Lung (tissue), 12 donors: ENCODE measurements around the gene ZNF700. TPM values are rescaled to one million over a fixed set of nuclear protein-coding genes. Genes with fewer than 3 reads are reported as not detected.
"Not testable (repeated sequence)": the region's sequence is repeated elsewhere in the genome, so short reads cannot be mapped to it uniquely, and the experiment has no call there.

ENCODE experiments used
- ATAC-seq: fragments of 200-7000 bp; cut with Tn5 transposase; one replicate; pipeline ENCODE4 v1.9.1; 2020; ENCODE audit warnings: moderate number of reproducible peaks; ENCODE audit not compliant: insufficient read depth, low FRiP score
- DNase-seq, 3 donors: peaks; one replicate each; pipeline ENCODE4 v3.0.0-alpha.2; 2013 to 2017
- H3K27ac ChIP-seq, 2 donors: one replicate each; pipeline ENCODE4 v1.5.1; 2013; ENCODE audit warnings: mild to moderate bottlenecking in 2 of 2, moderate library complexity in 2 of 2, control low read depth in 1 of 2, inconsistent platforms in 1 of 2, low read depth in 1 of 2, low read length in 1 of 2
- H3K27me3 ChIP-seq, 3 donors: one replicate each; pipeline ENCODE4 v1.5.1; 2013; ENCODE audit warnings: low read length in 2 of 3; ENCODE audit not compliant: control insufficient read depth in 3 of 3, insufficient read depth in 3 of 3
- H3K36me3 ChIP-seq, 4 donors: one replicate each; pipeline ENCODE4 v1.5.1; 2013; ENCODE audit warnings: low read length in 4 of 4, mild to moderate bottlenecking in 1 of 4, moderate library complexity in 1 of 4; ENCODE audit not compliant: control insufficient read depth in 4 of 4, insufficient read depth in 4 of 4
- H3K4me1 ChIP-seq, 5 donors: one replicate each; pipeline ENCODE4 v1.5.1; 2013; ENCODE audit warnings: low read length in 5 of 5, mild to moderate bottlenecking in 2 of 5, moderate library complexity in 1 of 5; ENCODE audit not compliant: control insufficient read depth in 5 of 5, insufficient read depth in 5 of 5
- H3K4me3 ChIP-seq: one replicate; pipeline ENCODE4 v1.5.1; 2013; ENCODE audit warnings: mild to moderate bottlenecking, control low read depth, moderate library complexity
- H3K9ac ChIP-seq, 2 donors: one replicate each; pipeline ENCODE4 v1.5.1; 2013; ENCODE audit warnings: low read length in 2 of 2, control low read depth in 1 of 2; ENCODE audit not compliant: insufficient read depth in 1 of 2
- H3K9me3 ChIP-seq, 4 donors: one replicate each; pipeline ENCODE4 v1.5.1; 2013; ENCODE audit warnings: low read length in 3 of 4, mild to moderate bottlenecking in 1 of 4, moderate library complexity in 1 of 4; ENCODE audit not compliant: control insufficient read depth in 4 of 4, insufficient read depth in 3 of 4
- WGBS, 2 donors: extraction: QIAGEN DNeasy Blood & Tissue Kit; methylation state at CpG; one replicate each; pipeline ENCODE4 v1.1.7; 2013; 5-methylcytosine and 5-hydroxymethylcytosine counted together
- polyA plus RNA-seq, 2 donors: library from polyadenylated mRNA; stranded (reverse); fragments of 200-250 nt; gene quantifications; one replicate each; pipeline ENCODE4 v1.2.1, GENCODE V29; 2013
- total RNA-seq, 2 donors: library from RNA; depleted of rRNA in 1 of 2; stranded (reverse); fragments of >200 nt in 1 of 2; gene quantifications; one replicate each; pipeline ENCODE4 v1.2.1, GENCODE V29; 2014 to 2021
- TF ChIP-seq, protein P1 (sequence below): IDR thresholded peaks from 2 replicates; pipeline ENCODE4 v1.5.1; 2012; ENCODE audit warnings: mild to moderate bottlenecking; ENCODE audit errors: control extremely low read depth, extremely low read depth
- donor health status: control.
- donor health status: control.
- donor health status: Bipolar disorder and iron deficiency.
- donor health status: healthy.
- donor health status: DM: yes; HTN: yes; CAD: no.

Gene ZNF700
- total and polyA plus RNA-seq, 4 donors = 6.2 to 24.7 (median 12.5) TPM

DNA sequence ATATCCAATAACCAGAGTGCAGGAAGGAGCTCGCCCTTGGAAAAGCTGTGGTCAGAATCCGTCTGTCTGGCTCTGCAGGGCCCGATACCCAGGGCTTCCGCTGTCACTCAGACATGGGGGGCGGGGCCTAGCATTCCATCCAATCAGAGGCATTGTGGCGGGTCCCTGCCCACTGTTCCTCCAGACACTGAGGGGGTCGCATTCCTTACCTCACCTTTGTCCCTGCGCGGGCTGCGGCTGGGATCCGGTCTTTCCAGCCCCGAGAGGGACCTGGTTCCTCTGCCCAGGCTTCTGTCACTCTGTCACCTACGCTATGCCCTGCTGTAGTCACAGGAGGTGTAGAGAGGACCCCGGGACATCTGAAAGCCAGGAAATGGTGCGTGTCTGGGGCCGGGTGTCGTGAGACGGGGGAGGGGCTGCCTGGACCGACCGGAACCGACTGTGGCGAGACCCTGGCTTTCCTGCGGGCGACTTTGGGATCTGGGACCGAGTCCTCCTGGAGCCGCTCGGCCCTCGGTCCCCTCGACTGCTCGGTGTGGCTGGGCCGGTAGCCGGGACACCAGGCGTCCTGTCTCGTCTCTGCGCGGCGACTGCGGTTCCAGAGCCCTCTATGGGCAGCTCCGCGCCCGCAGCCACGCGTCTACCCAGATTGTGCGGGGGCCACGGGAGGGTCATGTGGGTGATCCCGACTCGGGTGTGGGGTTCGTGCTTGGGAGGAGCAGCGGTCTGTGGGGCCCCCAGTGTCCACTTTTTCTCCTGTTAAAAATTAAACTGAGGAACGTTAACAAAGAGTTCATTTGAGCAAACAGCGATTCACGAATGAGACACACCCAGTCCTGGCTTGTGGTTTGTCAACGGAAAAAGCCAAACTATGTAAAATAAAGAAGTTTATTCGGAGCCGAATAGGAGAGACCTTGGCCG lies 37.0 kb upstream of the ZNF700 start, which contains the start of gene ZNF69:
ZNF69 (plus strand) TSS at position 172 of the 921 bp plus-strand sequence; CDS start at position 314, 142 bp downstream.
- no peaks in the 10 kb centered on the region for H3K27me3 ChIP-seq
- H3K4me1 ChIP-seq = peaks cover 0 to 14% (median 3%) of the 10 kb centered on the region in 5 donors
- H3K36me3 ChIP-seq = peaks cover 0 to 7% (median under 1%) of the 10 kb centered on the region in 4 donors
- DNase-seq = peak; percentile 91 to 93 (median 93)
- TF ChIP-seq, protein P1, sequence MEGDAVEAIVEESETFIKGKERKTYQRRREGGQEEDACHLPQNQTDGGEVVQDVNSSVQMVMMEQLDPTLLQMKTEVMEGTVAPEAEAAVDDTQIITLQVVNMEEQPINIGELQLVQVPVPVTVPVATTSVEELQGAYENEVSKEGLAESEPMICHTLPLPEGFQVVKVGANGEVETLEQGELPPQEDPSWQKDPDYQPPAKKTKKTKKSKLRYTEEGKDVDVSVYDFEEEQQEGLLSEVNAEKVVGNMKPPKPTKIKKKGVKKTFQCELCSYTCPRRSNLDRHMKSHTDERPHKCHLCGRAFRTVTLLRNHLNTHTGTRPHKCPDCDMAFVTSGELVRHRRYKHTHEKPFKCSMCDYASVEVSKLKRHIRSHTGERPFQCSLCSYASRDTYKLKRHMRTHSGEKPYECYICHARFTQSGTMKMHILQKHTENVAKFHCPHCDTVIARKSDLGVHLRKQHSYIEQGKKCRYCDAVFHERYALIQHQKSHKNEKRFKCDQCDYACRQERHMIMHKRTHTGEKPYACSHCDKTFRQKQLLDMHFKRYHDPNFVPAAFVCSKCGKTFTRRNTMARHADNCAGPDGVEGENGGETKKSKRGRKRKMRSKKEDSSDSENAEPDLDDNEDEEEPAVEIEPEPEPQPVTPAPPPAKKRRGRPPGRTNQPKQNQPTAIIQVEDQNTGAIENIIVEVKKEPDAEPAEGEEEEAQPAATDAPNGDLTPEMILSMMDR = no peak
- peak; percentile 92 for ATAC-seq
- WGBS, 2 donors = 0% methylated on average over 53 to 56 of the region's 56 CpGs
- no peaks in the 10 kb centered on the region for H3K9me3 ChIP-seq
- H3K9ac ChIP-seq = peak within 1 kb of the TSS; percentile 76 to 89
- peak within 1 kb of the TSS; percentile 84 to 86 for H3K27ac ChIP-seq
- peak within 1 kb of the TSS; percentile 51 for H3K4me3 ChIP-seq

DNA sequence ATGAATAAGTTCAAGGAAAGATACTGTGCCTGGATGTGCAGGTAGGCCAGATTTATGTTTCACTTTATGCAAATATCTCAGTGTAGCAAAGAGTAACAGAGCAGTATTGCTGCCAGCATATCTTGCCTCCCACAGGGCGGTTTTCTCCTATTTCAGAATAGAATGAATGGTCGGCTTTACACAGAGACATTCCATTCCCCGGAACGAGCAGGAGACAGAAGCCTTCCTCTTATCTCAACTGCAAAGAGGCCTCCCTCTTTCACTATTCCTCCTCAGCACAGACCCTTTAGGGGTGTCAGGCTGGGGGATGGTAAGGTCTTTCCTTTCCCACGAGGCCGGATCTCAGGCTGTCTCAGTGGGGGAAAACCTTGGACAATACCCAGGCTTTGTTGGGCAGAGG lies 35.0 kb upstream of the ZNF700 start:
- H3K9me3 ChIP-seq, ATAC-seq, H3K9ac ChIP-seq, H3K4me3 ChIP-seq, H3K27me3 ChIP-seq, DNase-seq, H3K27ac ChIP-seq: not testable (repeated sequence)
- peaks cover 0 to 25% (median 9%) of the 10 kb centered on the region in 4 donors for H3K36me3 ChIP-seq
- WGBS, 2 donors = 77 to 90% methylated on average over 6 of the region's 6 CpGs
- peaks cover 0 to 14% (median 3%) of the 10 kb centered on the region in 5 donors for H3K4me1 ChIP-seq

DNA sequence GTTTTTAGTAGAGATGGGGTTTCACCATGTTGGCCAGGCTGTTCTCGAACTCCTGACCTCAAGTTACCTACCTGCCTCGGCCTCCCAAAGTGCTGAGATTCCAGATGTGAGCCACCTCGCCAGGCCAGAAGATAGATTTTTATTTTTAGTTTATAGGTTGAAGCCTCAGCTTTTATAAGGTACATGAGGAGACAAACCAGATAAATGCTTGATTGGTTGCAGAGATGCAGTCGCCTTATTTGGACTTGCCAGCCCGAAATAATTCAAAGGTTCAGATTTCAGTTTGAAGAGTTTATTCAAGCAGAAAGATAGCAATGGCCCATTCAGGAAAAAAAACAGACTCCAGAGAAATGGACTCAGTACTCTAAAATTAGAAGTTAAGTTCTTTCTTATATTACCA lies 34.3 kb upstream of the ZNF700 start:
- TF ChIP-seq, protein P1 = no peak
- Histone ChIP-seq H3K9me3 (peaks cover 0 to 8% (median 3%) of the 10 kb centered on the region in 4 donors), H3K4me3 (no peak overlapping the region), H3K36me3 (peaks cover 0 to 31% (median 11%) of the 10 kb centered on the region in 4 donors), H3K27me3 (no peaks in the 10 kb centered on the region), H3K9ac (no peak overlapping the region), H3K27ac (no peak overlapping the region), H3K4me1 (peaks cover 0 to 14% (median 5%) of the 10 kb centered on the region in 5 donors)
- no peak for DNase-seq
- 94 to 96% methylated on average over 5 of the region's 5 CpGs for WGBS, 2 donors
- ATAC-seq = no peak

DNA sequence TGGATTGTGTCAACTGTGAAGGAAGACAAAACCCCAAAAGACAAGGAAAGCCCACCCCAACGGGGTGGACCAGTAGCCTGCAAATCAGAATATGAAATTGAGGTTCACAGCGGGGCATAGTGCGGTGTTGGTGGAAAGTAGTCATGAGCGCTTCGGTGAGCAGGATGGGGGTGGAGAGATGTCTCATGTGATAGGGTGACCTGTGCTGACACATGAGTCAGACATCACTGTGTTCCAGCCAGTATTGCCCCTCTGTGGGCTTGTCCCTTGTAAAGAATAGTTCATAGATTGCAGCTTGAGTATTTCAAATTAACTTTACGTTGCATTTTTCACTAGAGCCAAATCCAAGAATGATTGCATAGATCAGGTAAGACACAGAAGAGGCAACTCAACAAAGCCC lies 30.1 kb upstream of the ZNF700 start:
- peaks cover 3 to 19% (median 8%) of the 10 kb centered on the region in 4 donors for H3K9me3 ChIP-seq
- WGBS, 2 donors = 95 to 99% methylated on average over 6 of the region's 6 CpGs
- peaks cover 0 to 36% (median 11%) of the 10 kb centered on the region in 4 donors for H3K36me3 ChIP-seq
- H3K27ac ChIP-seq = no peak overlapping the region
- no peak overlapping the region for H3K9ac ChIP-seq
- peaks cover 0 to 2% (median 0%) of the 10 kb centered on the region in 5 donors for H3K4me1 ChIP-seq
- TF ChIP-seq, protein P1 = no peak
- no peak for ATAC-seq
- no peak overlapping the region for H3K4me3 ChIP-seq
- no peak for DNase-seq
- no peaks in the 10 kb centered on the region for H3K27me3 ChIP-seq
